Measurements from ENCODE around the gene CRADD.
"Not testable (repeated sequence)": the region's sequence is repeated elsewhere in the genome, so short reads cannot be mapped to it uniquely, and the experiment has no call there.

CRADD gene

DNA sequence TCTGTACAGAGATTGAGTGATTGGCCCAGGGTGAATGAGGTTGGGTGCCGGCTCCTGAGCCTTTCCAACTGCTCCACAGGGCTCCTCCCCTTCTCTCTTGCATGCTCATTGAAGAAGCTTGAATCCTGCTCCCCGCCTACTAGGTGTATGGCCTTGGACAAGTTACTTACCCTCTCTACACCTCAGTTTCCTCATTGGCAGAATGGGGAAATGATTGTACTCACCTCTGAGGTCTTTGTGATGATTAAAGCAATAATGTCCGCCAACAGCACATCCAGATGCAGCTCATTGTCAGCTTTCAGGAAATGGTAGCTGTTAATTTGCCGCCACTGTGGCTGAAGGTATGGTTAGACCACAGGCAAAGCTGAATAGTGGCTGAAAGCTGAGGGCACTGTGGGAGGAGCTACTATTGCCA, 174.1 kb downstream of the CRADD start:
- no peak for DNase-seq

DNA sequence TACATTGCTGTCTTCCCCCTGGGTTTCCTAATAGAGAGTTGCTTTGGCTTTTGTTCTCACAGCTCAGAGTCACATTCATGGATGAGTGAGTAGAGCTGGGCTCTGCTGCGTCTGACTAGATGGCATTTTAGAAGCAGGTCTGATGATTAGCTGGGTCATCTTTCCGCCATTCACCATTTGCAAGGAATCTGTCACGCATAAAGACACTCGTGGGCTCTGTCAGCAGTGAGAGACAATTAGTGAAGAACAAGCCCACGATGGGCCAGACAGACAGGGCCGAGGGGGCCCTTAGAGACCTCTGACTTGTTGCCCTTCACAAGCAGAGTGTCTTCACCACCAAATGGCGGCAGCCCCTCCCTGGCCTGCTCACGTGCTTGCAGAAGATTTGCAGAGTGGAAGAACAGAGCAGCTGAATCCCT, 175.0 kb downstream of the CRADD start:
- DNase-seq: no peak

DNA sequence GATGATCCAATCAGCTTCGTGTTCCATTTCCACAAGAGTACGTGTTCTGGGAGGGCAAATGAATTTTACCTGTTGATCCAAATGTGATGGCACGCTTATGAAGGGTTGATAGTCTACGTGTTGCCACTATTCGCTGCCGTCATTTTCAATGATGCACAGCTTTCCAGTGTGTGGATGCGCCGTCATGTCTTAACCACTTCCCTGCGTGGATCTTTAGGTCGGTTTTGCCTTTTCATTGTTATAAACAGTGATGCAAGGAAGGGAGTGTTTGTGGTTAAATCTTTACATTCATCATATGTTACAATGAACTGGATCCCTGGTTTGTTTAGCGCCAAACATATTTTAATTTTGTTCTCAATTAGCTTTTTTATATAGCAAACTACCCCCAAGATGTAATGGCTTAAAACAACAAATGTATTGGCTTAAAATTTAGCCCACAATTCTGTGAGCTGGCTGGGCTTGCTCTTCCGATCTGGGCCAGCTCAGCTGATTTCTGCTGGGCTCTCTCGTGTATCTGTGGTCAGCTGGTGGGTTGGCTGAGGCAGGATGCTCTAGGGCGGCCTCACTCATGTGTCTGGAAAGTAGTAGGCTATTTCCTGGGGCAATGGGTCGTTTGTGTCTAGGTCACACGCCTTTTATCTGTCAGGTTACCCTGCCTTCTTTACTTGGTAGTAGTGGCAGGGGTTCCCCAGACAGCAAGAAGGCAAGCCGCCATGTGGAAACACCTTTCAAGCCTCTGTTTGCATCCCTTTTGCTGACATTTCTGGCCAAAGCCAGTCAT, 176.7 kb downstream of the CRADD start:
- DNase-seq: no peak

DNA sequence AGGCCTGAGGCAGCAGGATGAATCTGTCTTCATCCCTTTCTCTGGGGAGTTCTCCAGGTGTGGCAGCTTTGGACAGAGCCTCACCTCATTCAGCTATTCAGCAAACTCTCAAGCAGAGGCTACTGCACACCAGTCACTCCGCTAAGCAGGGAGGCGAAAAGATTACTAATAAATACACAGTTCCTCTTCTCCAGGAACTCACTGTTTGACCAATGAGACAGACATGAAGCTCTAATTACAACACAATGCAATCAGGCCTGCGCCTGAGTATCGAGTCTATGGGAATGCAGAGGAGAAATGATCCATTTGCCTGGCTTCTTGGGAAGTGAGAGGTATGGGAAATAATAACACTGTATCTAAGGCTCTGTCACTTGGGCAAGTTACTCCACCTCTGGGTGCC, 178.1 kb downstream of the CRADD start:
- DNase-seq: no peak

DNA sequence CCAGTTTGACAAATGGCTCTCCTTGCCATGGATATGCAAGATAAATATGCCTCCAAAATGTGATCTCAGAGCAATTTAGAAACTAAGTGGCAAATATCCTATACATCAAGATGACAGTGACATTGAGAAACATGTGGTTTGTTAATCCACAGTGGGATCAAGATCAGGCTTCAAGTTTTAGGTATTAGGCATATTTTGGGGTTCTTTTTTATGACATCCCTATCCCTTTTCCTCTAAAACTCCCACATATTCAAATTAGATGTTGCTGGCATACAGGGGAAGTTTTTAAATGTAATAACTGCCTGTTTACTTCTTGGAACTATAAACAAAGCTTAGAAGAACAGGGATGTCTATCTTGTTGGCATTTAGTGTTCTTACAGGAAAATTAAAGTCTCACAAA, 179.4 kb downstream of the CRADD start:
- no peak for DNase-seq

DNA sequence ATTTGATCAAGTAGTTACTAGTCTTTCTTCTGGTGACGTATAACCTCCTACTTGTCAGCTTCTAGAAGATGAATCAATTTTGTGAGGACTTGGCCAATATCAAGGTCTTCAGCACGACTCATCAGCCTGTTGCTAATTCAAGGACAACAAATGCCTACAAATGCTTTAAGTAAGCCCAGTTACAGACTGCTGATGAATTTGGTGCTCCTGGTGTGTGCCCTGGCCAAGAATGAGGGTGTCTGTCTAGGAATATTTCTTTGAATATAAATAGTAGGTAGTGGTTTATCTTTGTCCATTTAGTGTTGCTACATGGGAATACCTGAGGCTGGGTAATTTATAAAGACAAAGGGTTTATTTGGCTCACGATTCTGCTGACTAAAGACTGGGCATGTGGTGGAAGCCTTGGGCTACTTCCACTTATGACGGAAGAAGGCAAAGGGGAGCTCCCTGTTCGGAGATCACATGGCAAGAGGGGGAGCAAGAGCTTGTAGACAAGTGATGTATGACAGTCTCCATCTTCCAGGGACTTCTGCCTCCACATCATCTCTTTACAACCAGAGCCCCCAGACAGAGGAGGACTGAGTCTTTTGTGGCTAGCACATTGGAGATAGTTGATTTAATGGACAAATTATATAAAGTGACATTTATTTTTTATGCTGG, 180.2 kb downstream of the CRADD start:
- DNase-seq: no peak

DNA sequence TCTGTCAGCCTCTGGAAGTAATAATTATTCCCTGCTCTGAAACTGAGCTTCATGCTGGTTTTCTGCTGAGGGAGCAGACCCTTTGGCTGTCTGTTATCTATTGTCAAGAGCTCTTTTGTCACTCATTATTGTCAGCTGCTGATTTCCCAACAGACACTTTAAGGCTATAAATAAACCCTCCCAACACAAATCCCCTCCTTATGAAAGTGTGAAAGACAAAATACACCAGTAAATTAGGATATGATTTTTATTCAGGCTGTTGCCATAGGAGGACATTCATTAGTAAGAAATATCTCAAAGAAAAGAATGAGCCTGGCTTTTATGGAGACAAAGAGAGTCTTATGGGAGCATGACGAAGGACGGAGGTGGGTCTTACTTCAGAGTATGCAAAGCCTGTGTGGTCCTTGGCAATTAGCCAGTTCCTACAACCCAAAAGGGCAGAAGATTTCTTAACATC, 180.8 kb downstream of the CRADD start:
- no peak for DNase-seq

DNA sequence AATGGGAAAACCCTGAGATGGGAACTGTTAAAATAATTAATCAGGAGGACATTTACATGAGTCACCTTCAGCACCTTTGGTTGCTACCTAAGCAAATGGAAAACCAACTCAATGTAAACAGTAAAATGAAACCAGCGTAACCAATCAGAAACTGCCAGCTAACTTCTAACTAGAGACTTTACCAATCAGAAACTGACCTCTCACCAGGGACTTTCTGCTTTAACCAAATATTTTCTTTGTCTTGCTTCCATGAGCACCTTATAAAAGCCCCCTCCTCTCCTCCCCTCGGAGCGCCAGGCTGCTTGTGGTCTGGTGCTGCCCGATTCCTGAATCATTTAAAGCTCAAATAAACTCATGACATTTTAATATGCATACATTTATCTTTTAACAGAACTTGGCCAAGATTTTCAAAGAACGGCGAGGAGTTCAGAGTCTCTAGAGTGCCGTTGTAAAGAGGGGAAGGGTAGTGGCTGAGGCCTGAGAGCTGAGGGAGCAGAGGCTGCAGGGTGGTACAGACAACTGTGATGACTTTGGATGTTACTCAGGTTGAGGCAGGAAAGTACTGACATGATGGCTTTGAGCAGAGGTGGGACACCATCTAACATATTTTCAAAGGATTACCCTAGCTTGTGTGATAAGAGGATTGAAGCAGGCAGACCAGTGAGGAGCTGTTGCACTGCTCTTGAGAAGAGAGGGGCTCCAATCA, 183.6 kb downstream of the CRADD start:
- DNase-seq: no peak

DNA sequence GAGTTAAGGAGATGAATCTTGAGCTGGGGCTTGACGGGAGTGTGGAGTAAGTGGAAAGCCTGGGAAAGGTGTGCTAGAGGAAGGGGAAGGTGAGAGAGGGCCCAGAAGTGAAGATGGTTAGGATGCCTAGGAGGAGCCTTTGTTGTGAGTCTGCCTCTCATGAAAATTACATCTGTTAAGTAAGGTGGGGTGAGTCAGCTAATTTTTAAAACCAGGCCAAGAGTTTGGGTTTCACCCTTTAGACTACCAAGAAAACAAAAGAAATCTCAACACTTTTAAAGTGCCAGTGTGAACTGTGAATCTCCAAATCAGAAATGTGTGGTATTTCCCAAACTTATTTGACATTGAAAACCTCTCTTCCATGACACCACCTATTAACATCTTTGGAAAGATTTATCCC, 185.2 kb downstream of the CRADD start:
- no peak for DNase-seq

DNA sequence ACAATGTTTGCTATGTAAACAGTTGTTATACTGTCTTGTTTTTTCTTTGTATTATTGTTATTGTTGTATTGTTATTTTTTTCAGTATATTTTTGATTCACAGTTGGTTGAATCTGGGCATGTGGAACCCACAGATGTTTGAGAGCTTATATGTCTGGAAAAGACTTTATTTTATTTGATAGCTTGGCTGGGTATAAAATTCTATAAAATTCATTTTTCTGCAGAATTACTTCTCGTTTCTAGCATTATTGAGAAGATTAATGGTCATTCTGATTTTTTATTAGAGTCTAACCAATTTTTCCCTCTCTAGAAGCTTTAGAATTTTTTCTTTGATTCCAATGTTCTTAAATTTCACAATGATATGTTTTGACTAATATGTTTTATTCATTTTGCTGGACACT, 188.6 kb downstream of the CRADD start:
- no peak for DNase-seq

DNA sequence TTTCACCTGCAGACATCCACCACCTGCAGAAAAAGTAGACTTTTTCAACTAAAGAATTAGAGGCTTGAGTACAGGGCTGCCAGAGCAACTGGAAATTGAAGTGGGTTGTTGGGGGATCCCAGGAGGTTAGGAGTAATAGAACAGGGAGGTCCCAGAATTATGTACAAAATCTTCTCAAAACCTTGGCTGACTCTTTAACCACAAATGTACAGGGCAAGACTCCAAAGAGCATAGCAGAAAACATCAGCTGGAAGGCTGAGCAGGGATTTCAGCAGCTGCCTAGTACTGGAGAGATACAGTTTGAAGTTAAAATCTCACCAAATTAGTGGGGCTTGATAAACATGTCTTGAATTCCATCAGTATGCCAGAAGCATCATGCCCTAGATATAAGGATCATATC, 191.6 kb downstream of the CRADD start:
- no peak for DNase-seq

DNA sequence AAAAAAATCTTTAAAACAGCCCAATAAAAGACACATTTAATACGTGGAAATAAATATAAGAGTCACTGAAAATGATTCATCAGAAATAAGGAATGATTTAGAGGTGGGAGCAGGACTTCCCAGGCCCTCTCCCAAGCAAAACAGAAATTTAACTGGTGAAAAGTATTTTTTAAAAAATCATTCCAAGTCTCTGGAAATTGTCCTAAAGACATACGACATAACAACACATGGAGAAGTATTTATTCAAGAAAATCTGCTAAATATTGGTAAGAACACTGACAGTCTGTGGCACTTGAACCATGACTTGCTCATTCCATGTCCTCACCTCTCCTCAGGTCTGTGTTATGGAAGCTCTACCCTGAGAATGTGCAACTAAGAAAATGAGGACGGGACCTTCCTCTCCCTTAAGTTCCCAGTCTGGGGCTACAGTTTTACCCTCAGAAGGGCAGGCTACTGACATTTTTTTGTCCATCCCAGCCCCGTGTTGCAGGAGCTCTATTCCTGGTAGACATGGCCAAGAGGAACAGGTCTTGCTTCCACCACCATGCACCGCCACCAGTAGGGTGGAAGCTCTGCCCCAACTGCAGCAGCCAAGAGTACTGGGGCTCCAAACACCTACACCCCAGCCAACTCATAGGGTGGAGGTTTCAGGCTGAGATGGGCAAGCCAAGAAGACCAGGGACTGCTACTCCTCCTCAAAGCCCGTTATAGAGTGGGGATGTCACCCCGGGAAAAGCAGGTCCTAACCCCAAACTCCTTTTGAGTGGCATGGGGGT, 193.0 kb downstream of the CRADD start:
- no peak for DNase-seq

DNA sequence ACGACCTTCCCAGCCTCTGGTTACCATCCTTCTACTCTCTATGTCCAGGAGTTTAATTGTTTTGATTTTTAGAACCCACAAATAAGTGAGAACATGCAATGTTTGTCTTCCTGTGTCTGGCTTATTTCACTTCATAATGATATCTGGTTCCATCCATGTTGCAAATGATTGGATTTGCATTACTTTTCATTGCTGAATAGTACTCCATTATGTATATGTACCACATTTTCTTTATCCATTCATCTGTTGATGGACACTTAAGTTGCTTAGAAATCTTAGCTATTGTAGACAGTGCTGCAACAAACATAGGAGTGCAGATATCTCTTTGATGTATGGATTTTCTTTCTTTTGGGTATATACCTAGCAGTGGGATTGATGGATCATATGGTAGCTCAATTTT, 194.4 kb downstream of the CRADD start:
- not testable (repeated sequence) for DNase-seq

DNA sequence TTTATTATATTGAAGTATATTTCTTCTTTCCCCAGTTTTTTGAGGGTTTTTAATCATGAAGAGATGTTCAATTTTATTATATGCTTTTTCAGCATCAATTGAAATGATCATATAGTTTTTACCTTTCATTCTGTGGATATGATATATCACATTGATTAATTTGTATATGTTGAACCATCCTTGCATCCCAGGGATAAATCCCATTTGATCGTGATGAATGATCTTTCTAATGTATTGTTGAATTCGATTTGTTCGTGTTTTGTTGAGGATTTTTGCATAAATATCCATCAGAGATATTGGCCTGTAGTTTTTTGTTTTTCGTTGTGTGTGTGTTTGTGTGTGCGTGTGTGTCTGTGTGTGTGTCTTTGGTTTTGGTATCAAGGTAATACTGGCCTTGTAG, 196.4 kb downstream of the CRADD start:
- no peak for DNase-seq

DNA sequence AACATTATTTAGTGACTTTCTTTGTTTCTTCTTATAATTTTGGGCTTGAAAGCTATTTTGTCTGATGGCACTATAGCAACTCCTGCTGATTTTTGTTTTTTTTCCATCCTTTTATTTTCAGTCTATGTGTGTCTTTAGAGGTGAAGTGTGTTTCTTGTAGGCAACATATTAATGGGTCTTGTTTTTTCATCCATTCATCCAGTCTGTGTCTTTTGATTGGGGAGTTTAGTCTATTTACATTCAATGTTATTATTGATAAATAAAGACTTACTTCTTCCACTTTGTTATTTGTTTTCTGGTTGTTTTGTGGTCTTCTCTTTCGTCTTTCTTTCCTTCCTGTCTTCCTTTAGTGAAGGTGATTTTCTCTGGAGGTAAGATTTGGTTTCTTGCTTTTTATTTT, 198.0 kb downstream of the CRADD start:
- DNase-seq: no peak

DNA sequence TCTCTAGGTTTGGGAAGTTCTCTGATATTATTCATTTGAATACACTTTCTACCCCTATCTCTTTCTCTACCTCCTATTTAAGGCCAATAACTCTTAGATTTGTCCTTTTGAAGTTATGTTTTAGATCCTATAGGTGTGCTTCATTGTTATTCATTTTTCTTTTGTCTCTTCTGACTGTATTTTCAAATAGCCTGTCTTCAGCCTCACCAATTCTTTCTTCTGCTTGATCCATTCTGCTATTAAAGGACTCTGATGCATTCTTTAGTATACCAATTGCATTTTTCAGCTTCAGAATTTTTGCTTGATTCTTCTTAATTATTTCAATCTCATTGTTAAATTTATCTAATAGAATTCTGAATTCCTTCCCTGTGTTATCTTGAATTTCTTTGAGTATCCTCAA, 199.2 kb downstream of the CRADD start:
- DNase-seq: no peak

DNA sequence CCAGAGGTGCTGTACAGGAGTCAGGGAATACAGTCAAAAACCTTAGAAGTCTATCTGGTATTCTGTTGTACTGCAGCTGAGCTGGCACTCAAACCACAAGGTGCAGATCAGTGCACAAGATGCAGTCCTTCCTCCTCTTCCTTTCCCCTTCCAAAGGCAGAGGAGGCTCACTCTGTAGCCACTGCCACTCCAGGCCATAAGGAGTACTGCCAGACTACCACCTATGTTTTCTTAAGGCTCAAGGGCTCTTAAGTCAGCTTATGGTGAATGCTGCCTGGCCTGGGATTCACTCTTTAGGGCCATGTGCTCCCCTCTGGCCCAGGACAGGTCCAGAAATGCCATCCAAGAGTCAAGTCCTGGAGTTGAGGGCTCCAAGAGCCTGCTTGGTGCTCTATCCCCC, 200.3 kb downstream of the CRADD start:
- DNase-seq: no peak

DNA sequence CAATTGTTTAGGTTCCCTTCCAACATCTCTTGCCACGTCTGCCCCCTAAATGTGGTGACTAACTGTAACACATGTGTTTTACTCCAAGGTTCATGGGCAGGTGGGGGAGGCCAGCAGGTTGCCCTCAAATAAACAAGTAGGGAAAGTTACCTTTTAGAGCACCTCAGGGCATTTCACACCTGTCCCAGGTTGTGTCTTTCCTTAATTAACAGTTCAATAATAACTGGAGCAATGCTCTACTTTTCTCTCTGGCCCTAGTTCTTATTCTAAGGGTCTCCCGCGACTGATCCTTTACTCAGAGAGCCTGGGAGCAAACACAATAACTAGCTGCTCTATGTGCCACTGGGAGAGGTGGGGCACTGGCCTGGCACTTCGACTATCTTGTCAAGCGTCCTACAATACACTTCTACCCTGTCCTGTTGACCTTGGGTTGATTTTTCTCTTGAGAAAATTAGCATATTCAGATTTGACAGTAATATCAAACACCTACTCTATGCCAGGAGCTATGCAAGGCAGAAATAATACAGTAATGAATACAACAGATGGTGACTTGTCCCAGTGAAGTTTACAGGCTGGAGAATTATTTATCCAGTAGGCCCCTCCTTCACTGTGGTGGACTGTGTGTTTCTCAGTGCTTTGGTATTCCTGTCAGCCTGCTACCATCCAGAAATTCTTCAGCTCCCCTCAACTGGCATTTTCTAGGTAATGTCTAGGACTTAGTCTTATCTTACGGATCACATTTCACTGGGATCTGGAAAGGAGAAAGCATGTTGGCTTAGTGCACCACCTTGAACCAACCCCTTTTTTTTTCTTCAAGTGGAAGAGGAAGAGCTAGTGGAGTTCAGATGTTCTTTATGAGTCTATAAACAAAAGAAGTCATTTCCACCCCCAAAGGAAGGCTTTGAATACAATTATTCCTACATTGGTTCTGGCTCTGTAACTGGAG, 202.6 kb downstream of the CRADD start:
- DNase-seq: no peak

DNA sequence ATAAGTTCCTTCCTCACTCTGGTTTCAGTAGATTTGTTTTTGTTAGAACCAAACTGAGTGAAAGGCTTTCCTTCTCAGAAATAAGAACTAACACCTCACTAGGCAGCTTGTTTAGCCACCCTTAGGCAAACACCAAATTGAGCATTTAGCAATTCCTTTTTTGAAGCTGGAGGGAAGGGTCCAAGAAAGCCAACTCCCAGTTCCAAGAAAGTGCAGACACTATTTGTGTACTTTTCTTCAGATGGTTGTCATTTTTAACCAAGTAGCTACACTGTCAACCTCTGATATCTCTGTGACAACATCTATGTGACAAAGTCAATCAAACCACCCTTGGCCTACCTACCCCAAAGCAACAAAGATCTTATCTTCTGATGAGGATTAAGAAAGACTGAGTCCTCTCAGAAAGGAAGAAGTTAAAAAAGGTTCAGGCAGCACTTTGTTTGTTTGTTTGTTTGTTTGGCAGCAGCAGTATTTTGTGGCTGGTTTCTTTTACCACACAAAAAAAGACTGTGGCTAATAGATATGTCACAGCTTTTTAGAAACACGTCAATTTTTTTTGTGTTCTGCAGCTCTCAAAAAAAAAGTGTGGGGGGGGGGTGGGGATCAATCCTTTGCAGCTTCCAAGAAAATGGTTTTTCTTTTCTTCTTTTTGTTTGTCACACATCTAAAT, 203.8 kb downstream of the CRADD start:
- DNase-seq: no peak

DNA sequence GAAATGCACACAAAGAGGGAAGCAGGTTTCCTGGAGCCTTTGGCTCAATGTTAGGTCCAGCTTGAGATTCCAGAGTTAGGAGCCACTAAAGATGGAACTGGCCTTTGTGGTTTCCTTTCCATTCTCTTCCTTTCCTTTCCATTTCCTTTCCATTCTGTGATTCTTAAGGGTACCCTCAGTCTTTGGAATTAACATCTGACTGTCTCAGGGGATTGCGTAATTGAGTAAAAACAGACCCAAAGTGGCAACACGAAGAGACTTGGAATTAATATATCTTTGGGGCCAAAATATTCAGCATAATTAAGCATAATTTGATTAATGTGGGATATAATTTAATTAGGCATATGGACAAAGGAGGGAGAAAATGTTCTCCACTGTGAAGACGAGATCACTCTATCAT, 205.6 kb downstream of the CRADD start:
- DNase-seq: no peak

DNA sequence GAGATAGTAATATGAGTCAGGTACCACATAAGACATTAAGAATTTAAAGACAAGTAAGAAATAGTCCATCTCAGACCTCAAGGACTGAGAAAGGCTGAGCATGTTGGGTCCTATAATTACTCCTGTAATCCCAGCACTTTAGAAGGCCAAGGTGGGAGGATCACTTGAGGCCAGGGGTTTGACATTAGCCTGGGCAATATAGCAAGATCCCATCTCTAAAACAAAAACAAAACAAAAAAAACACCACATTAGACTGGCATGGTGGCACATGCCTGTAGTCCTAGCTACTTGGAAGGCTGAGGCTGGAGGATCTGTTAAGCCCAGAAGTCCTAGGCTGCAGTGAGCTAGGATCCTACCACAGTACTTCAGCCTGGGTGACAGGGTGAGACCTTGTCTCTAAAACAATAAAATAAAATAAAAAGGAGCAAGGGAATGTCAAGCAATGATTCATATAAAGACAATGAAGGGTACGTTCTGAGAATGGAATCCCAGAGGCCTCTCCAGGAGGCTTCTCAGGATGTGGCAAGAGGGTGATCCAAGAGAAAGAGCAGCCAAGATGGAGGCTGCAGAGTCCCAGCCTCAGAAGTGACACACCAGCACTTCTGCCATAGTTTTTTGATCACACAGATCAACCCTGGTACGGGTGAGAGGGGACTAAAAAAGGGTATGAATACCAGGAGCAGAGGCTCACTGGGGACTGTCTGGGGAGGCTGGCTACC, 206.4 kb downstream of the CRADD start:
- no peak for DNase-seq

Measured in NCI-H1436 (cell line).